CD4-positive, alpha-beta T cell treated with Interleukin-4 for 4 hours (primary cell): Measurements from ENCODE around the gene C1orf198.
"Not testable (repeated sequence)": the region's sequence is repeated elsewhere in the genome, so short reads cannot be mapped to it uniquely, and the experiment has no call there.

ENCODE experiments used
- DNase-seq: peaks from one replicate; pipeline ENCODE4 v3.0.0-alpha.2; 2020

Gene C1orf198

DNA sequence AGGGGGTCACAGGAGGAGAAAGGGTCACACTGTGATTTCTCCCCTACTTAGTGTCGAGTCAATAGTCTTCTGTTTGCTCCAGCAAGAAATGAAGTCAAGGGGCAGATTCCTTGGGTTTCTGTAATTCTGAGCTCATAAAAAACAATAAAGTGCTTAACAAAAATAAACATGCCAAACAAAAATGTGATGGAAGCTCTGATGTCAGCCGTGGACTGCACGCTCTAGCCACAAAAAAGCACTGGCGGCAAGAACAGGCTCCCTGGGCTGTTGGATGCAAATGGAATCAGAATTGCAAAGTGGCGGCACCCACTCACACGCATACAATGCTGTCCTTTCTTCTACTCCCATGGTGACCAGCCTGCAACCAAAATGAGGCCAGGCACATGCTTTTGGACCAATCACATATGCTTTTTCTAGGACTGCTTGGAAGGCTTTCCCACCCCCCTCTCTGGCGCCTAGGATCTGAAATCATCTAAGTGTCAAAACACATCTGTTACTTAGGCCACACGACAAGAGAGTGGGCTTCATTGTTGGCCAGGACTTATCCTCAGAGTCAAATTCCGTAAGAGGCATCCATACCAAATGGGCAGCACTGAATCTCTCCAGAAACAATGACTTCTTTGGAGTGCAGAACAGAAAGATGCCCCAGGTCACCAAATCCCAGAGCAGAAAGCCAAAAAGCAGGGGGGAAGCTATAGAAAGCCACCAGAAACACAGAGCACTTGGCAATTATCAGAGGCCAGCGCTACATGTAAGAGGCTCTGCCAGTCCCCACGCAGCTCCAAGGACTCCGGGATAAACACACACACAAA is 9.2 kb downstream of the C1orf198 start:
- no peak for DNase-seq

DNA sequence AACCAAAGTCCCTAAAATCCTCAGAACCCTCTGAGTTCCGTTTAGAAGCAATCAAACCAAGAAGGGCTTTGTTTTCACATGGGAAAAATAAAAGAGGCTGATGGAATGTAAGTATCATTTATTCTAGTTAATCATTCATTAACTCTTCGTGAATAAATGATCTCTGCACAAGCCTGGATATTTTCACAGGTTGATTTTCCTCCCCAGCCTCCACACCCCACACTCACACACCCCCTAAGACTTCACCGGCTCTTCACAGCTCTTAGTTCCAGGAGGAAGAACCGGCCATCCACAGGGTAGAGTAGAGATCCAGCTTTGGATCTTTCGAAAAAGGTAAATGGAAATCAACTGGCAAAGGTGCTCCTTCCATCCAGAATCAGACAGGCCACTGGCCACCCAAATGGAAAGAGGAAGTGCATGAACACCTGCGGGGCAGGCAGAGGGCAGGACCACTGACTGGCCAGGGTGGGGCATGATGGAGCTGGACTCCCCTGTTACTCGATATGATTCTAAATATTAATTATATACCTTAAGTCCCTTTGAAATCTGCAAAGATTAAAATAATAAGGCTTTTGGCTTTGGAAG is 10.0 kb downstream of the C1orf198 start:
- no peak for DNase-seq

DNA sequence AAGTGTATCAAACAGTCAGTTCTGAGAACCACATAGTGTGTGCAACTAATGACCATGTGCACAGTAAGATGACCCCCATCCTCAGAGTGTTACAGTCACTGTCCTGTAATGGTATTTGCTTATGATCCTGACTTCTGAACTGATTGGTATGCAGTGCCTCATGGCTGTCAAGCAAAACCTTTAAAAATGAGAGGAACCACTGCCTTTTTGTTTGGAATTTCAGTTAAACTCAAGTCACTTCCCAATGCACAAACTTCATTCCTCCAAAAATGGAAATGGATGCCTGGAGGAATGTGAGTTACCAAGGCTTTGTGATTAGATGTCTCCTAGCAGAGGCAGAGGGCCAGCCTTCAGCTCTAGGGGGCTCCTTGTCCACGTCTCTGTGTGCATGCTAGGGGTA is 10.5 kb downstream of the C1orf198 start:
- DNase-seq = no peak

DNA sequence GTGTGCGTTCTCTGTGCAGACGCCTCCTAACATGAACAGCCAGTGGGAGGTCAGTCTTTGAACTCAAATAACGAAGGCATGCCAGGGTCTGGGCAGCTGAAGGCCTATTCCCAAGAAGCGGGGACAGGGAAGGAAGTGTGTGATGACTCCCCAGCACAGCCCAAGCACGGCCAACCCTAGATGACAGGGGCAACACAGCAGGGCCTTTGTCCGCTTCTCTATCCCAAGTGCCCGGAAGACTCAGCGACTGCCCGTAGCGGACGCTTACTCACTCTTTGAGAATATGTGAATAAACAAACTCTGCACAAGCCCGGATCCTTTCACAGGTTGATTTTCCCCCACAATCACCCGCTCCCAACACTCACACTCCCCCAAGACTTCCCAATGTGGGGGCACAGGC is 11.2 kb downstream of the C1orf198 start:
- DNase-seq = no peak

DNA sequence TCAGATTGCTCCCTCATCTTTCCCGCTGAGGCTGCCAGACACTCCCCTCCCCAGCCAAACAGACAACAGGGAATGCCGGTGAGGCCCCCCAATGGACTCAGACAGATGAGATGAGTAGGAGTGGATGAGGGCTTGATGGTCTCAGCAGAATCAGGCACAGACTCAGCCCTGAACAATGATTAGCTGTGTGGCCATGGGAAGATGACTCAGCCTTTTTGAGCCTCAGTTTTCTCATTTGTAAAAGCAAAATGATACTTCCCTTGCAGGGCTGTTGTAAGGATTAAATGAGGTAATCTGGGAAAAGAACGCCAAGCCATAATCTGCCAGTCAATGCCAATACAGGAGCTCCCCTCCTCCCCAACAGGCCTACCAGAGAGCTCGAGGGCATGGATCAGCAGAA is 12.4 kb downstream of the C1orf198 start:
- DNase-seq = no peak

DNA sequence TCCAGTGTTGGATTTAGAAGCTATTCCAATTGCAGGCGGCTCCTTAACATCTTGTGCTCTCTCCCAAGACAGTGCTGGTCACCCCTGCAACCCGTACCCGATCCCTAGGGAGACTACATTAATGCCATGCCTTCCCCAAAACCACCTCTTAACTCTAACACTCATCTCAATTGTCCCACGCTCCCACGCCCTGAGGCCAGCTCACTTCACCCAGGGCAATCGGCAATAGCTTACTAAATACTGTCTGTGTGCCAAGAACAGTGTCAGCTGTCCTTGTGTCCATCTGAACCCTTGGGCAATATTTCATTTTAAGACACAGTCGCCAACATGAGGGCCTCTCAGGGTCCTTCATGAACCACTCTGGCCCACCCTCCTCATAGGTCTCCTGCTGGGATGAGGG is 13.9 kb downstream of the C1orf198 start:
- no peak for DNase-seq

DNA sequence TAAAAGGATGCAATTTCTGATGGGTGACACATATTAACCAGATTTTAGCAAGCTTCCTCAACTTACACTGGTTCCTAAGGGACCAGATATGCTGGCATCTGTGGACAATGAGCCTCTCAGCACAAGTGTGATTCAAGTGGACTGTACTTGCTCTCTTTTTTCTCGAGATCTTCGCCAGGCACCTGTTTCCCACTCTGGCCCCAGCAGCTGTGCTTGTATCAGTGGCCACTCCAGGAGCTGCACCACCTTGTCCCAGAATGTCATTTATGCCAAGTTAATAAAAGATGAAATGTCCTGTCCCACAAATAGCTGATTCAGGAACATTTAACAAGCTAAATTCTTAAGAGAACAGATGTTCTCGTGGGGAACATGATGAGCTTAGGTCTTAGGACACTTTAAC is 14.6 kb downstream of the C1orf198 start:
- DNase-seq = no peak

DNA sequence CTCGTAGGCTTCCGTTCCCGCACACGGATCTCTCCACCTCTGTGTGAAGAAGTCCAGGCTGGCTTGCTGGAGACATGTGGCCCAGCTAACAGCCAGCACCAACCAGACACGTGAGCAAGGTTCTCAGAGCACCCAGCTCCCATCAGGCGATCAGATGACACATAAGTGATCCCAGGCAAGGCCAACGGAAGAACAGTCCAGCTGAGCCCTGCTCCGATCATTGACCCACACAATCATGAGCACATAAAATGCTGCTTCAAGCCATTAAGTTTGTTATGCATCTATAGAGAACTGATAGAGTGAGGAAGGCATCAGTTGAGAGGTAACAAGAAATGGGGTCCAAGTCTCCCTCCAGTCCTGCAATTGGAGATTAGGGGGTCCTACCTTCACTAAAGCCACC is 15.4 kb downstream of the C1orf198 start:
- no peak for DNase-seq

DNA sequence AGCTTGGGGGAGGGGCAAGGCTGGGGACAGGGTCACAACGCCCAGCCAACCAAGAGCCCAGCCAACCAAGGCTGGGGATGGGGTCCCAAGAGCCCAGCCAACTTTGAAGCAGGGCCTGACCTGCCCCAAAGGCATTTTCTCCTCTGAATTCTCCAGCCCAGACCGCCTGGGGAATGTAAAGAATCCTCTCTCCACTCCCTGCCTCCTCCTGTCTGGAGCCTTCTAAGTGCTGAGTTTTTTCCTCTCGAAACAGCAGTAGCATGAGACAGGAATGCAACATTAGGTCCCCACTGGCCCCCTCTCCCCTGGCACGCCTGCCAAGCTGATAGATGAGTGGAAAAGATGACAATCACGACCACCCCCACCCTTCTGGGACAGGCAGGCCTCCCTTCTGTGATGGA is 17.0 kb downstream of the C1orf198 start:
- no peak for DNase-seq

DNA sequence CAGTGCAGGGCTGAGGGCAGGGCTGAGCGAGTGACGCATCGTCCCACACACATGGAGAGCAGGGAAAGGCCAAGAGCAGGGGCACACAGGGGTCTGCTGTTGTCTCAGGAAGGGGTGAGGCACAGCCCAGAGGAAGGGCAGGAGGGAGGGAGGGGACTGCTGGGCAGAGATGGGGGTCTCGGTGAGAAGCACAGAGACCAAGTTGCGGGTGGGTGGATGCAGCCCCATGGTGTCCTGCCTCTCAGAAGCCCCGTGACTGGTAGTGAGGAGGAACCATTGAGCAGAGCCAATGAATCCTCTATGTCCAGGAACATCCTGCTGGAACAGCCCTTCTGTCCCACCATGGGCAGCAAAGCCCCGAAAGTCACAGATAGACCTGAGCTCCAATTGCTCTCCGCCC is 17.8 kb downstream of the C1orf198 start:
- DNase-seq = no peak

DNA sequence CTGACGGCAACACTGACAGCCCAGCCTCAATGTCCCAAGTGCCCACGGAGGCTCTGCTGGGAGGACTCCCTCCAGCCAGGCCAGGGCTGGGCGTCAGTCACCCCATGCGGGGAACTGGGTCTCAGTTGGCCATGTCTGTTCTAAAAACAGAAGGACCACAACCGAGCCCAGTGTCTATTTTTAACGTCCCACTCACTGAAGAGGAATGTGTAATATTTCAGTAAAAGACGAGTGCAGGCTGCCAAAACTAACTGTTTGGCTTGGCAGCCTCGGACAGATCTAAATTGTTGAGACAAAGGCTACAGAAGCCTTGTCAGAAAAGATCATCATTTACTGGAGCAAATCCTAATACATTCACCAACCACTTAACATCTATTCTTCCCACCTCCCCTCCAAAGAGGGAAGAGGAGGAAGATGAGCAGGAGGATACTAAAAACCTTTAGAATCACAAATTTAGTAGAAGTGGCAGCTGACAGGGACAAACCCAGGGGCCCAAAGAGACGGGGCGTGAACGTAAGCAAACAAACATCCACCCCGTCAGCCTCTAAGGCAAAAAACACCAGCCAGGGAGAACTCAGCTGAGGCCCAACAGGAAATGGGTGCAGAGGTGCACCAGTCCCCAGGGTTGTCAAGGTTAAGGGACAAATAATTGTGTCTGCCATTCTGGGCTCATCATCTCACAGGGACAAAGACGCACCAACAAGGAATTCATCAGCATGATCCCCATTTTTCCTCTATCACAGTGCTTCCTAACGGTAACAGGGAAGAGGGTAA is 18.7 kb downstream of the C1orf198 start:
- DNase-seq = no peak

DNA sequence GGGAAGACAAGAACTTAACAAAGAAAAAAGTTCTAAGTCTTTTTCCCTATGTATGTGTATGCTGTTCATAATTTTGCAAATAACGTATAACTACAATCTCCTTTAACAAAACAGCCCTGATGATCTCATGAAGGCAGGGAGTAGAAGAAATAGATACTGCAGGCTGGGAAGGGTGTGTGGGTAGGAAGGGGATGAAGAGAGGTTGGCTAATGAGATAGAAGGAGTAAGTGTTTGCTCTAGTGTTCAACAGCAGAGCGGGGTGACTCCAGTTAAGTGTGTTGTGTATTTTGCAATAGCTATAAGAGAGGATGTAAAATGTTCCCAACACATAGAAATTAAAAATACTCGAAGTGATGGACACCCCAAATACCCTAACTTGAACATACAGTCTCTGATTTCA is 20.1 kb downstream of the C1orf198 start:
- DNase-seq = no peak

DNA sequence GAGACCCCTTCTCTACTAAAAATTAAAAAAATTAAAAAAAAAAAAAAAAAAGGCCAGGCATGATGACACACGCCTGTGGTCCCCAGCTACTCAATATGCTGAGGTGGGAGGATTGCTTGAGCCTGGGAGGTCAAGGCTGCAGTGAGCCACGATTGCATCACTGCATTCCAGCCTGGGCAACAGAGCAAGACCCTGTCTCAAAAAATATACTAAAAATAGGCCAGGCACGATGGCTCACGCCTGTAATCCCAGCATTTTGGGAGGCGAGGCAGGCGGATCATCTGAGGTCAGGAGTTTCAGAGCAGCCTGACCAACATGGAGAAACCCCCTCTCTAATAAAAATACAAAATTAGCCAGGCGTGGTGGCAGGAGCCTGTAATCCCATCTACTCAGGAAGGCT is 23.1 kb downstream of the C1orf198 start:
- DNase-seq = not testable (repeated sequence)

DNA sequence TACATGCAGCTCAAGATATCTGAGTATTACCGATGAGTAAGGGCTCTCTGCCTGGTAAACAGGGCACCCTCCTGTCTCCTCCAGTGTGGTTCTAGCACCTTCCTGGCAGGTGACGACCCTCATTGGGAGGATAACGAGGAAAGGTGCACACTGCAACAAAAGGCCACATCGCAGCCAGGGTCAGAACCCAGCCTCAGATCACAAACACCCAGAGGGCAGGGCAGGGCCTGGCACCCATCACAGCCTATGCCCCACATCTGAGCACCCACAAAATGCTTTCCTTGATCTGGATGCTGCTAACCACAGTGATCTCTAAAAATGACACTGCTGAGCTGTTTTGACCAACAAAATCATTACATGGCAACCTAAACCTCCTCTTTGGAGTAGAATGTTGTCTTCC is 23.8 kb downstream of the C1orf198 start:
- DNase-seq = no peak

DNA sequence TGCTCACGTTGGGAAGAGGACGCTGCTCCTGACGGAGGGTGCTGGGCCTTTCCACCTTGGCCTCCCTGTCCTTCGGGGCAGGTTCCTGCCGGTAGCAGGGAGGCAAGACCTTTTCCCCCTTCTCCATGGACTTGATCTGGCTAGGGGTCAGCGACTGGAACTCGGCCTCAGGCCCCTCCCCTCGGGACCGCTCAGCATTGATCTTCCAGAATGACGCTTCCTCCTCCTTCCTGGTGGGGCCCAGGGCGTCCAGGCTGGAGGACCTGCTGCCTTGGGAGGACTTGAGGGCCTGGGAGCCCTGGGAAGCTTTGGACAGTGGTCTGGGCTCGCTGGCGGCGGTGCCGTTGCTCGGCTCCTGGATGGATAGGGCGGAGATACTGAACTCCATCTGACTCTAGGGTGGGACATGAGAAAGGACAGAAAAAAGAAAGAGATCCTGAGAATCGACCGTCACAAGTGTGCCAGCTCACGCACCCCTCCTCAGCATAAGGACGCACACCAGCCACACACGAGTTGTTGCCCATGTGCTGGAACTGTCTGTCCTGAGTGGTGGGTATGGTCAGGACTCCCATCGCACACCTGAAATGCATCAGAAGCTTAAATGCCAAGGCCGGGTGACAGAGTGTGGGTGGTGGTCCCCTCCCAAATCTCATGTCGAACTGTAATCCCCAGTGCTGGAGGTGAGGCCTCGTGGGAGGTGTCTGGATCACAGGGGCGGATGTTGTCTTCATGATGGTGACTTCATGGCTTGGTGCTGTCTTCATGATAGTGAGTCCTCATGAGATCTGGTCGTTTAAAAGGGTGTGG is 24.6 kb downstream of the C1orf198 start:
- no peak for DNase-seq

DNA sequence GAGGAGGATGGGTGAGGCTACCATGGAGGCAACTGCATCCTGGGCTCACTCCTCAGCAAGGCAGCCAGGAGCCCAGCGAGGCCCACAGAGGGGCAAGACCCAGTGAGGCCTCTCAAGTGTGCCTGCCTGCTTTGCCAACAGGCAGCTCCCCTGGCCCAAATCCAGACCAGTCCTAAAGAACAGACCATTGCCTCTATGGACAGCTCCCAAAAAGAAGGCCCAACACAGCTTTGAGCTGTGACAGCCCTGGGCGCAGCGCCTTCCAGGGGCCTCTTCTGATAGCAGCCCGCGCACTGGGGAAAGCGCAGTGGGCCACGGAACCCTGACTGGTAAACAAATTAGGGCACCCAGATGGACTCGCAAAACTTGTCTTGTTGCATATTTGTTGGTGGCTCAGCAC is 25.5 kb downstream of the C1orf198 start:
- DNase-seq = no peak

DNA sequence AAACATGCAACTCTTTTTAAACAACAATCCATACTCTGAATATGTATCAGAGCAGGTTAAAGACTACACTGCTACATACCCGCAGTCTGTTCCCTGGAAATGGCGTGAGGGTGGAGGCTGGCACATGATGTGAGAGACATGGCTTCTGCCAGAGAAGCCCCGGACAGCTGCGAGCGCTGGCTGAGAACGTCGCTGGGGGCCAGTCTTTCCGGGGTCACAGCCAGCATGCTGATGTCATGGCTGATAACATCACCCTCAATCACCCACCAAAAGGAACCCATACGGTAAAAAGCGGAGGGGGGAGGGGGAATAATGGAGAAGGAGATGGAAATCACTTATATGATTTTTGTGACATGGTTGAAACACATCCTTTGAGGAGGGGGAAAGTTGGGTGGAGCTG is 29.1 kb downstream of the C1orf198 start:
- DNase-seq = no peak

DNA sequence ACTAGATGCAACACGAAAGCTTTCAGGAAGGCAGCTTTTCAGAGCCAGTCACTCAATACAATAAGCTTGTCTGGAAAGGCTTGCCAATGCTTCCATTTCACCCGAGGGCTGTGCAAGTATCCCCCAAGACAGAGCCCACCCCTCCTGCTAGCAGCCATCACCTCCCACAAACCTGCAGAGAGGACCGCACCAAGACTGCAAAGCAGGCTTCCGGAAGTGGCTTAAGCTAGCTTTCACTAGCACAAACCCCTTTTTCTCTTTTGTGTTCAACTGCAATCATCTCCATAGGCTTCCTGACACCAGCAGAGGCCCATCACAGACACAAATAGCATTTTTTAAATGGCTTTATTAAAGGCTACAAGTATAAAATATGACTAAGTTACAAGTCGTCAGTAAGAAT is 31.5 kb downstream of the C1orf198 start:
- no peak for DNase-seq

DNA sequence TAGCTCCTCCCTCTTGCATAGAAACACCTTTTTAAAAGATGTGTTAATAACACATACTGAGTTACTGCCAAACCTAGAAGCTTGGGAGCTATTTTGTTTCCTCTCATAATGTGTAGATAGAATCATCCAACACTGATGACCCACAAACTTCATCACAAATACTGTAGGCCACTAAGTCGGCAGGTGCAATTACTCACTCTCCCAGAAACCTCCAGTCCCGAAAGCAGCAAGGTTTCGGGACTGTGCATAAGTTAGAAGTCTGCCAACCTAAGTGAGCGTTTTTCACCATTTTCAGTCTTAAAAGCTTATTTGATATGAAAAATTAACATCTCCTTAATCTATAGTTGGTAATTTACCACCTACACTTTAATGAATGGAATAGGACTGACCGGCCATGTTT is 32.0 kb downstream of the C1orf198 start:
- DNase-seq = no peak

DNA sequence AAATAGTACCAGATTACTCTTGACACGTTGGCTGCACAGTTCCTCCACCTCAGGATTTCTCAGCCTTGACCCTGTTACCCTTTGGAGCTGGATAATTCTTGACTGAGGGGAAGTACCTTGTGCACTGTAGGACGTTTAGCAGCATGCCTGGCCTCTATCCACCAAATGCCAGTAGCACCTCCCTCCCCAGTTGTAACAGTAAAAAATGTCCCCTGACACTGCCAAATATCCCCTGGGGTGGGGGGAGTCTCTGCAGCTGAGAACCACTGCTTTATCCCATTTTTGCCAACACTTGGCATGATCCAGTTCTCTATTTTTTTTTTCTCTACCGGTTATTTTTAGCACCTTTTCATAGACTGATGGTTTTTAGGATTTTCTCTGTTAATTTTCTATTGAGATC is 34.0 kb downstream of the C1orf198 start:
- DNase-seq = no peak

DNA sequence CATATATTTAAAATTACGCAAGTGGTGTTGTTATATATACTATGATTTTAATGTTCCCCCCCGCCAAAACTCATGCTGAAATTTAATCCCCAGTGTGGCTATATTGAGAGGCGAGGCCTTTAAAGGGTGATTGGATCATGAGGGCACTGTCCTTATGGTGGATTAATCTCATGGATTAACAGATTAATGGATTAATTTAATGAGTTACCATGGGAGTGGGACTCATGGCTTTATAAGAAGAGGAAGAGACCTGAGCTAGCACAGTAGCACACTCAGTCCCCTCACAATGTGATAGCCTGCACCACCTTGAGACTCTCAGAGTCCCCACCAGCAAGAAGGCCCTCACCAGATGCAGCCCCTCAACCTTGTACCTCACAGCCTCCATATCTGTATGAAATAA is 34.8 kb downstream of the C1orf198 start:
- no peak for DNase-seq

DNA sequence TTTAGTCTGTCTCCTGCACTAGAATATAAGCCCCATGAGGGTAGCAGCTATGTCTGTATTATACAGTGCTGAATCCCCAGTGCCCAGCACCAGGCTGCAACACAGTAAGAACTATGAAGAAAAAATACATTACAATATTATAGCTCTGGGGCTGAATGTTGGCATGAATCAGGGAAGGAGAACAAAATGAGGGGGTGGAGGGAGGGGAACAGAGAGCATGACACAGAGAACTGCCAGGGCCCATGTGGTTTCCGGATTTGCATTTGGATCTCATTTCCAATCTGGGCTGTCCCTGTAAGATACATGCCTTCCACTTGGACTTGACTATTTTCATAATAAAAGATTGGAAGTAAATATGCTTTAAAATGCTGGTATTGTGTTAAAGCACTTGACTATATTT is 35.8 kb downstream of the C1orf198 start:
- DNase-seq = no peak

DNA sequence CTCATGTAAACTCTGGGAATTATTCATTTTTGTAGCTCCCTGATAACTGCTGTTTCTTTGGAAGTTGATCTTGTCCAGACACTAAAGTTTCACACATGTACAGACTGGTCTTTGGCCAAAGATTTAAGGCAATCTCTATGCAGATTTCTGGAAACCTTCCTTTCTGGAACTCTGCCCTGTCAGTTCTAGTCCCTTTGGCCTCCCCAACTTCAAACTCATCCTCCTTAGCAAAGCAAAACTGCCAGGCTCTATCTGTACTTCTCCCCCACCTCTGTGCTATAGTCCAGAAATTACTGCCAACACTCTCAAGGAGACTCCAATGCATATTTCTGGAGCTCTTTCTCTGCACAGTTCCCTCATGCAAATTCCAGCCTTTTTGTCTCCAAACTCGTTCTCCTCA is 36.5 kb downstream of the C1orf198 start:
- DNase-seq = no peak
